NCI-H345 (cell line): ENCODE measurements around the gene DPYD.

Experiments
- DNase-seq: peaks from one replicate; lab custom pipeline; 2025; lab: John Stamatoyannopoulos, UW

Gene DPYD

GRCh38 chr1:97427371-97427770, 493.5 kb downstream of the DPYD start:
- DNase-seq, result no peak

GRCh38 chr1:97424209-97424608, 496.6 kb downstream of the DPYD start:
- no peak for DNase-seq

DNA sequence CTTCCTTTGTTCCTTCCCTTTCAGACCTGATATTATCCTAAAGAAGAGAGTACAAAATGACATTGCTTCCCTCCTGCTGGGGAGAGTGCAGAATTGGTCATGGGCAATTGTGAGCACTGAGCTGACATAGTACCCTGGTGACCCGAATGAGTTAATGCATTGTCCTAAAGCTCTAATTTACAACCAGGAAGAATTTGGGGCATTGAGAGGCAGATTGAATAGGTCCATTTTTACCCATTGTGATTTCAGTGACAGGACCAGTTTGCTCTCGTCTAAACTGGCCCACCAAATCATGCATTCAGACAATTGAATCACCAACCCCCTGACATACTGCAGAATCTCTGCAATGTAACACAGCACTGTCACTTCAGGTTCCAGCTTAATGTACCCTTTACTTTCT, 497.4 kb downstream of the DPYD start:
- DNase-seq, result no peak

DNA sequence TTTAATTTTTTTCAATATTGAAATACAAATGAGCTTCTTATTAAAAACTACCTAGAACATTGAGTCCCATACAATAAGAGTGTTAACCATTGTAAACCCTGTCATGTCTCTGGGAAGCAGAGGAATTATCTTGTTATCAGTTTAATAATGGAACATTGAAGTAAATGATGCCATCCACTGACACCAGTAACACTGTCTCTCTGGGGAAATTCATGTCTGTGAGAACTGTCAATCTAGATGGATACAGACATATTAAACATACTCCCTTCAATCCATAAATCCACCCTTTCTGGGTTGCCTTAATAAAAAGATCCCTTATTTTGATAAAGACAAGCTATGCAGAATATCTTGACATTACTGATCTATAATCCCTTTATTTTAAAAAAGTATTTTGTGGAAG, 503.2 kb downstream of the DPYD start:
- no peak for DNase-seq

GRCh38 chr1:97414682-97415312, 506.0 kb downstream of the DPYD start:
- DNase-seq, result no peak

DNA sequence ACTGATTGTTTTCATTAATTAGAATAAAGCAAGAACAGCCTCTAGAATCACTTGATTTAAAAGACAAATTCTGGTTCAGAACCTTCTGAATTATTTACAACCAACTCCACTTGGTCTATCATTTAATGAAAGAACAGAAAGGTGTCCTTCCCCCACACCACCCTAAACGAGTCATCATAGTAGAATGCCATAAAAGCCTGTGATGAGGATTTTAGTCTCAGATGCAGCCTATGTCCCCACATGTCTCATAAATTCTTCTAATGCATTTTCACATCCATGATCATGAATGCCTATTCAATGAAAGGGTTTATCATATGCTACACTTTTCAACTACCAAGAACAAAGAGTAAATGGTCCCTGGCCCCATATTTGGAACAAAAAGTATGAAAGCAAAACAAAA, 508.1 kb downstream of the DPYD start:
- no peak for DNase-seq

- no peak for DNase-seq
Measured at GRCh38 chr1:97412166-97412565, 508.7 kb downstream of the DPYD start.

DNA sequence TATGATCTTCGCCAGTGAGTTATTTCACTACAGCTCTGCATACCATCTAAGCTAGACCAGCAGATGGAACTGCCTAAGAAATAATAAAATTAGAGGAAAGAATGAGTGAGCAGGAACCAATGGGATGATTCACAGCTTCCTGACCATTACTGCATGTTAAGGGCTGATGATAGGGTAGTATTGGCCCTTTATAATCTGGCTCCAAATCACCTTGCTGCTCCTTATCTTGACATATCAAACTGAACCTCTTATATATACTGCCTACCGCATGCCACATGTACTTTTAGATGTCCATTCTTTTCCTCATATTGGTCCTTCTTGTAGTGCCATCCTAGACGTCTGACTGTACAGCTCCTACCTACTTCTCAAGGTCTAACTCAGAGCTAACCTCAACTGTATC, 524.4 kb downstream of the DPYD start:
- no peak for DNase-seq

DNA sequence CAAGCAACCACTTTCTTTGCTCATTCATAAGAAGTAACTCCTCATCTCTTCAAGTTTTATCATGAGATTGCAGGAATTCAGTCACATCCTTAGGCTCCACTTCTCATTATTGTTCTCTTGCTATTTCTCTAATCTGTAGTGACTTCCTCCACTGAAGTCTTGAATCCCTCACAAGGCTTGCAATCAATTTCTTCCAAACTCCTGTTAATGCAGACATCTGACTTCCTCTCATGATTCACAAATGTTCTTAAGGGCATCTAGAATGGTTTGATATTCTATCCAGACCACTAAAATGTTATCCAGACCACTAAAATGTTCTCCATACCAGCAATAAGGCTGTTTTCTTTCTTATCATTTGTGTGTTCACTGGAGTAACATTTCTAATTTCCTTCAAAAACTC, 528.1 kb downstream of the DPYD start:
- no peak for DNase-seq

GRCh38 chr1:97385536-97386277, 535.1 kb downstream of the DPYD start:
- no peak for DNase-seq

DNA sequence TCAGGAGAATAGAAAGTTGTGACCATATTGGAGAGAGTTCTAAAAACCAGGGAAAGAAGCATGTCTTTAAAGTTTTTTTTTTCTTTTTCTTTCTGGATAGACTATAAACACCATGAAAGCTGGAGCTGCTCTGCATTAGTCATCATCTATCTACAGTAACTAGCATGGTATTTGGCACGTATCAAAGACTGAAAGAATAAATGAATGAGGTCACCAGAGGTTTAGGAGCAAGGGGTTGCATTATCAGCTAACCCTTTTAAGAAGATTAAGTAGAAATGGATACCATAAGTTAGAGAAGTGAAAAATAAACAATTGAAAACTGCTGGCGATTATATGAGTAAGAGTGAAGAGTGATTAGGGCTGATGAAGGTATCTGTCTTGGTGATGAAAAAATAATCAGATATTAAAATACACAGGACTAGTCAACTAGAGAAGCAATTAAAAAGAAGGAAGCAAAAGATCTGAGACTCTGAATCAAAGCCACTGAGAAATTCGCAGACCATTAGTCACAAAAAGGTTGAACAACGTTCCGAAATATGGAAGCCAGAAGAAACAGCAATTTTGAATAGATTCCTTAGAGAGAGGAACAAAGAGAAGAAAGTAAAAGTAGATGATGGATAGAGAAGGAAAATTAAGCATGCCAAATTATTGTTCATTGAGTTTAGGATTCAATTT, 536.4 kb downstream of the DPYD start:
- no peak for DNase-seq

- DNase-seq, result no peak
Measured at GRCh38 chr1:97383797-97384196, 537.0 kb downstream of the DPYD start.

GRCh38 chr1:97382206-97382605, 538.6 kb downstream of the DPYD start:
- DNase-seq, result no peak

DNA sequence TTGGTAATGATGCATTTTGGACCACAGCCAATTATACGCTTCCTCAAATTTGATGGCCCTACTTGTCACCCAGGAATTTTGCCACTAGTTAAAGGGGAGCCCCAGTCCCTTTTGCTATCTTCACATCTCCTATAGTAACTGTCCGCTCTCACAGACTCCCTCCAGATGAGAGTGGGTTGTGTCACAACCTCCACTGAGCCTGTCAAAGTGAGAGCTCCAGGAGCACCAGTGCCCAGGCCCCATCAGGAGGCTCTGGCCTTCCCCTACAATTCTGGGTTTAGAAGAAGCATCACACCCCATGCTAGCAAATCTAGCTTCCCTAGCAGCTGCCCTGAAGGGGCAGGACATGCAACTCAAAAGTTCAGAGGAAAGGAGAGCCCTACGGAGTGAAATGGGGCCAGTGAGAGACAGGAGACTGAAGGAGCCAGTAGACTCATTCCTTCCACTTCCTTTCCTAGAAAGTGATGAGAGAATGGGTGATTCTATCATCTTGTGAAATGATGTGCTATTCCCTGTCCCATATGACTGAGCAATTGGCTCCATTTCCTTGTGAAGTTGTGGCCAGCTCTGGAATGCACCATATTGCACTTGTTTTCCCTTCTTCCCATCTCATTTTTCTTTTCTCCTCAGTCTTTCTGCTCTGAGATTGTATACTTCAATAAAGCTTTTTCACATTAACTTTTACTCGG, 541.3 kb downstream of the DPYD start:
- DNase-seq, result no peak

GRCh38 chr1:97378596-97378995, 542.2 kb downstream of the DPYD start:
- DNase-seq, result no peak

GRCh38 chr1:97377432-97378034, 543.3 kb downstream of the DPYD start:
- DNase-seq, result no peak

DNA sequence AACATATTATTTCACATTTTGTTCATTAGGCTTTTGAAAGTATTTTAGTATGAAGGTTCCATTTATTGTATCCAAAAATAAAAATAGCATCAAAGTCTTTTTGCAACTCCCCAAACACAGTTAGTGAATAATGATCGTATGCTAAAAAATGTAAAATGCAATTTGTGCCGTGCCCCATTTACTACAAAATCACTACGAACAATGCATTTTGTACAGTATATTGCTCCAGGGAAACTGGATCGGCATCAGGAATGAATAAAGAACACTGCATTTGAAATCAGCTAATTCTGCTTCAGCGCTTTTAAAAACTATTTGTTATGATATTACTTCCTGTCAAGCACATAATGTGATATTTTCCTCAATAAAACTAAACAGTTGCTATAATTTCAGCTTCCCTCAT, 547.8 kb downstream of the DPYD start:
- DNase-seq, result no peak

DNA sequence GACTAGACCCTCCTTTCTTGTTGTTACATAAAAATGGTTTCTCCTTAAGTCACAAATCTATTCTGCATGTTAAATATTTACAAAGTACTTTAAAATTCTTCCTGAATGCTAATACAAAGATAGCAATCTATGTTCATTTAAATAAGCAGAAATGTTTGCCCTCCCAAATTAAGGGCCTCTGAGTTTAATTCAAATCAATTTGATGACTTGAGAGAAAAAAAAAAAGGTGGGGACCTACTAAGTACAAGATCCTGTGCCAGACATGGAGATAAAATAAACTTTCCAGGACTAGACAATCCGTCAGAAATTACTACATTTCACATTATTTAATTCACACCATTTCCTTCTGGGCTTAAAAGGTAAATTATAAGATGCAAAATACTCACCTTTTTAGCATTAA, 548.3 kb downstream of the DPYD start:
- no peak for DNase-seq

DNA sequence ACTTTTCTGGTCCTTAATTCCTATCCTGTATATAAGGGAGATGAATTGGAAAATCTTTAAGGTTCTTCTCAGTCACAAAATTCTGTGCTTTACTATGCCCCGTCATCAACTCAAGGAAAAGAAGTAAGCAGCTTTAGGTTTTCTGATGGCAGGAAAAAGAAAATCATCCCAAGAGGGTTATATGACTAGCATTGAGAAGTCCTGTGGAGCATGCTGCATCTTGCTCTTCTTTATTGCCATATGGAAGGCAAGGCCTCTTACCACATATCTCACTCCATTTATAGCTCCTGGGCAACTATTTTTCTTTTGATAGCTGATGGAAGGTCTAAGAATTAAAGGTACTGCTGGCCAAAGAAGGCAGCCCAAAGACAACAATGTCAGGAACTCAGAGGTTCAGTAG, 552.5 kb downstream of the DPYD start:
- no peak for DNase-seq

GRCh38 chr1:97366984-97367383, 553.9 kb downstream of the DPYD start:
- DNase-seq, result no peak

GRCh38 chr1:97365026-97365425, 555.8 kb downstream of the DPYD start:
- DNase-seq, result no peak

DNA sequence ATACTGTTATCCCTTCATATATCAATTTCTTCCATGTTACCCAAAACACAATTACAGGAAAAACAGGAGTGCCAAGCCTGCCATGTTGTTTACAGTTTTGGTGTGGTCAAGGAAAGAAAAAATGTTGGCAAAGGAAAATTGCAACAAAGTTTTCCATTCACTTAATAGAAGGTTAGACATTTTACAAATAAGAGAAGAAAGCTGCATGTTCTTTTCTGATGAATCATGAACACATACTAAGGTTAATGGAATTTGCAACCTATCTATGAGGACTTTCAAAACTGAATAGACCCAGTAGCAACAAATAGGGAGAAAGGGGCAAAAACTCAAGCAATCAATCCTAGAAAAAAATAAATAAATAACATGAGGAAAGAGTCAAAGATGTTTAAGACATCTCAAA, 556.7 kb downstream of the DPYD start:
- no peak for DNase-seq
